ENCODE measurements around the gene SLC24A3. TPM values are rescaled to one million over a fixed set of nuclear protein-coding genes. Genes with fewer than 3 reads are reported as not detected.

SLC24A3 gene
- total and polyA plus RNA-seq, 2 experiments from 2014 or later, result 0.48 to 1.7 TPM

DNA sequence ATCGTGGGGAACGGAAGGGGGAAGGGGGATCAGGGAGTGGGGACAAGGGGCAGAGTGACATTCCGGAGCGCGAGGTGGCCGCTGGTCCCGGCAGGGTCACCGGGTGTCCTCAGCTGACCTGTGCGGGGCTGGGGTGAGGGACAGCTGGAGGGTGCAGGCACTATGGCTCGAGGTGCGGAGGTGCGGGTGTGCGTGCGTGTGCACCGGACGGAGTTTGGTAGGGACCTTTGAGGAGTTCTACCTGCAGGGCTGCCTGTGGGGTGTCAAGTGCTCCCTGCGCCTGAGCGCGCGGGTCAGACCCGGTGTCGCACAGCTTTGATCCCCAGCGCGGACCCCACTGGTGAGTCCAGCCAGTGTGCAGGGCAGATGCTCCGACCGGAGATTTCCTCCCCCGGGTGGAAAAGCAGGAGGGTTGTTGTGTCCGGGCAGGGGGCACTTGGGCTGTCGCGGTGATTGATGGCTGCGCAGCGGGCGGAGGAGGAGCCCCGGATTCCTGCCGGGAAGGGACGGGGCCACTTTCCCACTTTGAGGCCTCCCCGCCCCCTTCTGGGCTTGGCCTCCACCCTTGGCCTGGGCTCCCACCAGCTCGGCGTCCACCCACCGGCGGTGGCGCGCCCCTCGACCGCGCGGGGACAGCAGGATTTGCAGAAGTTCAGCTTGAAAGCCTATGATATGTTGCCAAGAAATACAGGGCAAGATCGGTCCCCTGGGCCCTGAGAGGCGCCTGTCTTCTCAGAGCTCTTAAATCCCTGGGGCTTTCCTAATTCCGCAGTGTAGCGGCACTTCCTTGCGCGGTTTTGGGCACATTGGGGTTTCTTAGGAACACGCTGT is 546.3 kb downstream of the SLC24A3 start:
- Histone ChIP-seq H3K27ac (peak overlapping the region; percentile 100), H3K9me2 (replicated peaks; ENCODE audit: insufficient read depth) (no peaks in the 10 kb centered on the region), H3K4me3 (peak overlapping the region; percentile 90), H3K9me3 (ENCODE audit: low read depth) (no peaks in the 10 kb centered on the region), H3K4me1 (ENCODE audit: insufficient read depth) (peaks cover 23% of the 10 kb centered on the region), H2AFZ (peak overlapping the region; percentile 53), H3K36me3 (replicated peaks; ENCODE audit: insufficient read depth, low read depth) (no peaks in the 10 kb centered on the region), H4K20me1 (ENCODE audit: insufficient read depth, poor library complexity, severe bottlenecking) (no peaks in the 10 kb centered on the region), H3K27me3 (no peaks in the 10 kb centered on the region), H3K79me2 (peaks cover 31% of the 10 kb centered on the region), H3K4me2 (peak overlapping the region; percentile 96)
- 2% methylated on average over 38 of the region's 54 CpGs for WGBS (ENCODE audit: low lambda C conversion rate, missing lambda C conversion rate)
- peak; percentile 74 for DNase-seq (ENCODE audit: low spot score)
- no peak for TF ChIP-seq EZH2phosphoT487 (IDR thresholded peaks at IDR 0.05; ENCODE audit: low read depth, severe bottlenecking, unreplicated experiment)

DNA sequence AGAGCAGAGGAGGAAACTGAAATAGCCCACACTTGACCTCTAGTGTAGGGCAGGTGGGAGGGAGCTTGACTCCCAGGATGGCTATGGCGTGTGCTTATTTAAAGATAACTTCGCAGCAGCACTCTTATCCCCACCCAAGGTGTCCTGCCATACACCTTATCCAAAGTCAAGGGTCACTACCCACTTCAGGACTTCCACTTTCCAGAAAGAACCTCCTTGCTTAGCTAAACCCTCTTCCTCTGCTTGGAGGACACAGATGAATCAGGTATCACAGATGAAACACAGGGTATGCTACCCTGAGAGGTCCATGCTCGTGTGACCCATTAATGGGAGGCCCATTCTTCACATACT is 547.9 kb downstream of the SLC24A3 start:
- Histone ChIP-seq H3K4me1 (ENCODE audit: insufficient read depth) (peaks cover 23% of the 10 kb centered on the region), H3K9me2 (replicated peaks; ENCODE audit: insufficient read depth) (no peaks in the 10 kb centered on the region), H2AFZ (no peak overlapping the region), H4K20me1 (ENCODE audit: insufficient read depth, poor library complexity, severe bottlenecking) (no peaks in the 10 kb centered on the region), H3K4me2 (peak overlapping the region; percentile 96), H3K79me2 (peaks cover 42% of the 10 kb centered on the region), H3K4me3 (no peak overlapping the region), H3K27me3 (no peaks in the 10 kb centered on the region), H3K9me3 (ENCODE audit: low read depth) (no peaks in the 10 kb centered on the region), H3K36me3 (replicated peaks; ENCODE audit: insufficient read depth, low read depth) (no peaks in the 10 kb centered on the region), H3K27ac (peak overlapping the region; percentile 51)
- no peak for DNase-seq (ENCODE audit: low spot score)
- TF ChIP-seq, protein P1, sequence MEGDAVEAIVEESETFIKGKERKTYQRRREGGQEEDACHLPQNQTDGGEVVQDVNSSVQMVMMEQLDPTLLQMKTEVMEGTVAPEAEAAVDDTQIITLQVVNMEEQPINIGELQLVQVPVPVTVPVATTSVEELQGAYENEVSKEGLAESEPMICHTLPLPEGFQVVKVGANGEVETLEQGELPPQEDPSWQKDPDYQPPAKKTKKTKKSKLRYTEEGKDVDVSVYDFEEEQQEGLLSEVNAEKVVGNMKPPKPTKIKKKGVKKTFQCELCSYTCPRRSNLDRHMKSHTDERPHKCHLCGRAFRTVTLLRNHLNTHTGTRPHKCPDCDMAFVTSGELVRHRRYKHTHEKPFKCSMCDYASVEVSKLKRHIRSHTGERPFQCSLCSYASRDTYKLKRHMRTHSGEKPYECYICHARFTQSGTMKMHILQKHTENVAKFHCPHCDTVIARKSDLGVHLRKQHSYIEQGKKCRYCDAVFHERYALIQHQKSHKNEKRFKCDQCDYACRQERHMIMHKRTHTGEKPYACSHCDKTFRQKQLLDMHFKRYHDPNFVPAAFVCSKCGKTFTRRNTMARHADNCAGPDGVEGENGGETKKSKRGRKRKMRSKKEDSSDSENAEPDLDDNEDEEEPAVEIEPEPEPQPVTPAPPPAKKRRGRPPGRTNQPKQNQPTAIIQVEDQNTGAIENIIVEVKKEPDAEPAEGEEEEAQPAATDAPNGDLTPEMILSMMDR (IDR thresholded peaks at IDR 0.05; ENCODE audit: poor library complexity), result no peak
- TF ChIP-seq EZH2phosphoT487 (IDR thresholded peaks at IDR 0.05; ENCODE audit: low read depth, severe bottlenecking, unreplicated experiment), result no peak
- no peak for TF ChIP-seq EZH2 (IDR thresholded peaks at IDR 0.05; ENCODE audit: borderline replicate concordance)
- WGBS (ENCODE audit: low lambda C conversion rate, missing lambda C conversion rate), result 91% methylated on average over 3 of the region's 3 CpGs

DNA sequence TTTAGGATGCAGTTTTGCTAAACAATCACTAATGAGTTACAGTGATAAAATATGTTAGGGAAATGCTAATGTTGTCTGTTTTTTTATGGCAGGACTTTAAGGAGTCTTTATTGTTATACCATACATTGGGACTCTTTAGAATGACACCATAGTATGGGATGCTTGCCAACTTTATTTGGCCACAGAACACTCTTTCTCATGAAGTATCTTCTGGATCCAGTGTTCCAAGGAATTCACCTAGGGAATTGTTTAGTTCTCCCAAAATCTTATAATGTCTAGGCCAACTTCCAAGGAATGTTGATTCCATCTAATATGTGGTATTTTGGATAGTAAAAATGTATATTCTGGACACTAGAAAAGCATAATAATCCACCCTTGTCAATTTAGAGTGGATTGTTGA is 548.9 kb downstream of the SLC24A3 start:
- no peak for DNase-seq (ENCODE audit: low spot score)
- no peak overlapping the region for H3K27ac ChIP-seq
- no peak overlapping the region for H3K4me3 ChIP-seq
- no peaks in the 10 kb centered on the region for H4K20me1 ChIP-seq (ENCODE audit: insufficient read depth, poor library complexity, severe bottlenecking)
- H3K9me3 ChIP-seq (ENCODE audit: low read depth), result no peaks in the 10 kb centered on the region
- no peaks in the 10 kb centered on the region for H3K27me3 ChIP-seq
- peaks cover 51% of the 10 kb centered on the region for H3K79me2 ChIP-seq
- H3K4me1 ChIP-seq (ENCODE audit: insufficient read depth), result peaks cover 26% of the 10 kb centered on the region
- no peaks in the 10 kb centered on the region for H3K36me3 ChIP-seq (replicated peaks; ENCODE audit: insufficient read depth, low read depth)
- TF ChIP-seq, protein P1 (IDR thresholded peaks at IDR 0.05; ENCODE audit: poor library complexity), result no peak
- TF ChIP-seq EZH2phosphoT487 (IDR thresholded peaks at IDR 0.05; ENCODE audit: low read depth, severe bottlenecking, unreplicated experiment) (no peak), EZH2 (IDR thresholded peaks at IDR 0.05; ENCODE audit: borderline replicate concordance) (no peak)
- H3K4me2 ChIP-seq, result no peak overlapping the region
- H2AFZ ChIP-seq, result no peak overlapping the region
- H3K9me2 ChIP-seq (replicated peaks; ENCODE audit: insufficient read depth), result no peaks in the 10 kb centered on the region

DNA sequence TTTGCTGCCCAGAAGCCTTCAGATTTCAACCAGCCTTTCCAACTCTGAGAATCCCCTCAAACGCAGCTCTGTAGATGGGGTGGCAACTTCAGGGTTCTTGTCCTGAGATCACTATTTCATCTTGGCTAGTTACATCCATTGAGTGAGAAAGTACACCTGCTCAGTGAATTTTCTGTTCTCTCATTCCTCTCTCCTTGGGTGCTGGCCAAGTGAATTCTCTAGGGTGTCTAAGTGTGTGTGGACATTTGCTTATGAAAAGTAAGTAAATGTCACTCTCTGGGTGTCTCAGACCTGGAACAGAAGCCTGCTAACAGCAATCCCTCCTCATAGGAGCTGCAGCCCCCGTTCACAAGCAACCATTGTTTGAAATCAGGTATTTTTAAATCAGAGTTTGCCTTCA is 549.4 kb downstream of the SLC24A3 start:
- H3K4me2 ChIP-seq, result no peak overlapping the region
- no peaks in the 10 kb centered on the region for H4K20me1 ChIP-seq (ENCODE audit: insufficient read depth, poor library complexity, severe bottlenecking)
- H3K9me3 ChIP-seq (ENCODE audit: low read depth), result no peaks in the 10 kb centered on the region
- no peak for DNase-seq (ENCODE audit: low spot score)
- TF ChIP-seq EZH2phosphoT487 (IDR thresholded peaks at IDR 0.05; ENCODE audit: low read depth, severe bottlenecking, unreplicated experiment) (no peak), EZH2 (IDR thresholded peaks at IDR 0.05; ENCODE audit: borderline replicate concordance) (no peak)
- TF ChIP-seq, protein P1 (IDR thresholded peaks at IDR 0.05; ENCODE audit: poor library complexity), result no peak
- H3K27ac ChIP-seq, result no peak overlapping the region
- H3K27me3 ChIP-seq, result no peaks in the 10 kb centered on the region
- no peaks in the 10 kb centered on the region for H3K36me3 ChIP-seq (replicated peaks; ENCODE audit: insufficient read depth, low read depth)
- WGBS (ENCODE audit: low lambda C conversion rate, missing lambda C conversion rate), result 84% methylated on average over 2 of the region's 2 CpGs
- H2AFZ ChIP-seq, result no peak overlapping the region
- H3K4me1 ChIP-seq (ENCODE audit: insufficient read depth), result peaks cover 28% of the 10 kb centered on the region
- H3K79me2 ChIP-seq, result peaks cover 56% of the 10 kb centered on the region
- H3K9me2 ChIP-seq (replicated peaks; ENCODE audit: insufficient read depth), result no peaks in the 10 kb centered on the region
- H3K4me3 ChIP-seq, result no peak overlapping the region
